ENCODE results near the gene NOXRED1.

The NOXRED1 gene

GRCh38 chr14:77406718-77407117 is 16.6 kb downstream of the NOXRED1 start:
- DNase-seq = no peak

- DNase-seq = no peak
These were observed 17.2 kb downstream of the NOXRED1 start for GRCh38 chr14:77406086-77406485.

GRCh38 chr14:77403768-77404167 is 19.6 kb downstream of the NOXRED1 start:
- DNase-seq = no peak

- no peak for DNase-seq
These were observed 23.1 kb downstream of the NOXRED1 start for GRCh38 chr14:77400216-77400615.

GRCh38 chr14:77390188-77390587 is 33.1 kb downstream of the NOXRED1 start:
- DNase-seq = no peak

- DNase-seq = no peak
These were observed 44.6 kb downstream of the NOXRED1 start for GRCh38 chr14:77378701-77379100.

GRCh38 chr14:77377502-77377844 is 45.9 kb downstream of the NOXRED1 start:
- no peak for DNase-seq

- DNase-seq = peak; percentile 63
These were observed 46.4 kb downstream of the NOXRED1 start, which contains the start of the genes SAMD15 and TMED8 for GRCh38 chr14:77376771-77377501. Gene SAMD15, plus strand, starts transcription at chr14:77377379. Its CDS starts 40 bp downstream, at chr14:77377419. Gene TMED8, minus strand, starts transcription at chr14:77377094. Its CDS starts 41 bp downstream, at chr14:77377053.

GRCh38 chr14:77375973-77376770 is 47.2 kb downstream of the NOXRED1 start:
- no peak for DNase-seq

- DNase-seq = no peak
These were observed 48.0 kb downstream of the NOXRED1 start for GRCh38 chr14:77375164-77375950.

- DNase-seq = no peak
These were observed 51.0 kb downstream of the NOXRED1 start for GRCh38 chr14:77372304-77372841.

GRCh38 chr14:77369285-77369684 is 54.0 kb downstream of the NOXRED1 start:
- DNase-seq = no peak

GRCh38 chr14:77364146-77364545 is 59.2 kb downstream of the NOXRED1 start:
- no peak for DNase-seq

GRCh38 chr14:77359626-77360025 is 63.7 kb downstream of the NOXRED1 start:
- no peak for DNase-seq

- no peak for DNase-seq
These were observed 66.4 kb downstream of the NOXRED1 start for GRCh38 chr14:77356899-77357298.

GRCh38 chr14:77355811-77356210 is 67.5 kb downstream of the NOXRED1 start:
- DNase-seq = no peak

- DNase-seq = no peak
These were observed 69.7 kb downstream of the NOXRED1 start for GRCh38 chr14:77353469-77354141.

GRCh38 chr14:77347751-77348150 is 75.6 kb downstream of the NOXRED1 start:
- DNase-seq = no peak

GRCh38 chr14:77346495-77346894 is 76.8 kb downstream of the NOXRED1 start:
- no peak for DNase-seq

GRCh38 chr14:77344377-77344996 is 78.8 kb downstream of the NOXRED1 start:
- no peak for DNase-seq

Measured in DMS153 (cell line).